Skin epidermis (tissue), 12 donors: ENCODE results near the gene ARHGEF12.

Experiments
- H3K27ac ChIP-seq, 21 experiments: fragments of 200-600 bp; sonication (generic) in 11 of 21; one replicate each; pipeline ENCODE4 v1.5.0; 2020; ENCODE audit warnings: mild to moderate bottlenecking in 3 of 21, inconsistent platforms in 2 of 21, moderate library complexity in 2 of 21
- H3K4me3 ChIP-seq, 7 experiments: fragments of 200-600 bp; sonication (generic) in 2 of 7; one replicate each; pipeline ENCODE4 v1.5.0; 2020; ENCODE audit warnings: inconsistent platforms in 2 of 7, mild to moderate bottlenecking in 2 of 7, moderate library complexity in 1 of 7

The ARHGEF12 gene

GRCh38 chr11:120400564-120401364 is 64.6 kb downstream of the ARHGEF12 start:
- Histone ChIP-seq H3K4me3 (peak overlapping the region in 1 of 7 experiments; percentile 17), H3K27ac (peak overlapping the region in 11 of 21 experiments; percentile 8 to 78 (median 51))

- Histone ChIP-seq H3K27ac (peak overlapping the region in 9 of 21 experiments; percentile 11 to 78 (median 51)), H3K4me3 (peak overlapping the region in 1 of 7 experiments; percentile 17)
Measured at GRCh38 chr11:120401506-120401905, 65.3 kb downstream of the ARHGEF12 start.

- Histone ChIP-seq H3K27ac (no peak overlapping the region), H3K4me3 (no peak overlapping the region)
Measured at GRCh38 chr11:120403966-120404365, 67.8 kb downstream of the ARHGEF12 start.

- Histone ChIP-seq H3K4me3 (no peak overlapping the region), H3K27ac (no peak overlapping the region)
Measured at GRCh38 chr11:120404495-120404894, 68.3 kb downstream of the ARHGEF12 start.

GRCh38 chr11:120409655-120410054 is 73.4 kb downstream of the ARHGEF12 start:
- Histone ChIP-seq H3K27ac (no peak overlapping the region), H3K4me3 (no peak overlapping the region)

- Histone ChIP-seq H3K27ac (no peak overlapping the region), H3K4me3 (no peak overlapping the region)
Measured at GRCh38 chr11:120410622-120411380, 74.6 kb downstream of the ARHGEF12 start.

- Histone ChIP-seq H3K4me3 (no peak overlapping the region), H3K27ac (peak overlapping the region in 2 of 21 experiments; percentile 6 to 42)
Measured at GRCh38 chr11:120413480-120413879, 77.3 kb downstream of the ARHGEF12 start.

- Histone ChIP-seq H3K27ac (no peak overlapping the region), H3K4me3 (no peak overlapping the region)
Measured at GRCh38 chr11:120420572-120420971, 84.4 kb downstream of the ARHGEF12 start.

- no peak overlapping the region for H3K27ac ChIP-seq
- no peak overlapping the region for H3K4me3 ChIP-seq
Measured at GRCh38 chr11:120424185-120424969, 88.2 kb downstream of the ARHGEF12 start.

- Histone ChIP-seq H3K4me3 (no peak overlapping the region), H3K27ac (peak overlapping the region in 1 of 21 experiments; percentile 41)
Measured at GRCh38 chr11:120424970-120425332, 88.7 kb downstream of the ARHGEF12 start.

GRCh38 chr11:120425527-120425926 is 89.3 kb downstream of the ARHGEF12 start:
- Histone ChIP-seq H3K4me3 (no peak overlapping the region), H3K27ac (peak overlapping the region in 1 of 21 experiments; percentile 41)

GRCh38 chr11:120430146-120430545 is 93.9 kb downstream of the ARHGEF12 start:
- H3K27ac ChIP-seq: peak overlapping the region in 2 of 21 experiments; percentile 12 to 44

GRCh38 chr11:120431633-120432032 is 95.4 kb downstream of the ARHGEF12 start:
- no peak overlapping the region for H3K4me3 ChIP-seq
- H3K27ac ChIP-seq: peak overlapping the region in 13 of 21 experiments; percentile 13 to 73 (median 36)

More at GRCh38 chr11:120430146-120430545, 93.9 kb downstream of the ARHGEF12 start:
- no peak overlapping the region for H3K4me3 ChIP-seq

- no peak overlapping the region for H3K4me3 ChIP-seq
- H3K27ac ChIP-seq: peak overlapping the region in 13 of 21 experiments; percentile 13 to 73 (median 48)
Measured at GRCh38 chr11:120432056-120433018, 96.1 kb downstream of the ARHGEF12 start.

- no peak overlapping the region for H3K27ac ChIP-seq
- H3K4me3 ChIP-seq: no peak overlapping the region
Measured at GRCh38 chr11:120441592-120441991, 105.4 kb downstream of the ARHGEF12 start.

- H3K27ac ChIP-seq: no peak overlapping the region
- H3K4me3 ChIP-seq: no peak overlapping the region
Measured at GRCh38 chr11:120442031-120442430, 105.8 kb downstream of the ARHGEF12 start.

GRCh38 chr11:120446802-120447201 is 110.6 kb downstream of the ARHGEF12 start:
- Histone ChIP-seq H3K4me3 (no peak overlapping the region), H3K27ac (no peak overlapping the region)

GRCh38 chr11:120448240-120448639 is 112.0 kb downstream of the ARHGEF12 start:
- Histone ChIP-seq H3K27ac (no peak overlapping the region), H3K4me3 (no peak overlapping the region)

- no peak overlapping the region for H3K27ac ChIP-seq
Measured at GRCh38 chr11:120455487-120455886, 119.3 kb downstream of the ARHGEF12 start.

More at GRCh38 chr11:120455487-120455886, 119.3 kb downstream of the ARHGEF12 start:
- H3K4me3 ChIP-seq: no peak overlapping the region
